Stimulated activated CD4-positive, alpha-beta T cell treated with anti-CD3 and anti-CD28 coated beads, Interleukin-15, amount 100 ng/mL, for 48 hours (primary cell): Measurements from ENCODE around the gene CRYBA2.

ENCODE experiments used
- DNase-seq, 2 donors: peaks; one replicate each; pipeline ENCODE4 v3.0.0-alpha.2; 2020; ENCODE audit warnings: low read depth in 2 of 2

The CRYBA2 gene

DNA sequence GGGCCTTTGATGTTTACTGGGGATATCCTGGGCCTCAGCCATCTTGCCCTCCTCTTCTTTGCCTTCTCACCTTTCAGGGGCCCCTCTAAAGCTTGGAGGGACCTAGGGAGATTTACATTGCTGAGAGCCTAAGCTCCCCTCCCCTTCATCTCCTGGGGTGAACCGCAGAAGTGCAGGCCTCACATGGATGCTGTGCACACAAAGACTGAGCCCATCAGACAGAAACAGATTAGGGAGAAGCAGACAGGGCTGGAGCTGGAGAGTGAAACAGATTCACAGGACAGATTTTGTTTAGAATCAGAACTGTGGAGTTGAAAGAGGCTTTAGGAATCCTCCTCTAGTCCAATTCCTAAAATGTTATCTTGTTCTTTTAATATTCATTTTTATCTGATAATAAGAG, 37.2 kb downstream of the CRYBA2 start:
- DNase-seq, result no peak

DNA sequence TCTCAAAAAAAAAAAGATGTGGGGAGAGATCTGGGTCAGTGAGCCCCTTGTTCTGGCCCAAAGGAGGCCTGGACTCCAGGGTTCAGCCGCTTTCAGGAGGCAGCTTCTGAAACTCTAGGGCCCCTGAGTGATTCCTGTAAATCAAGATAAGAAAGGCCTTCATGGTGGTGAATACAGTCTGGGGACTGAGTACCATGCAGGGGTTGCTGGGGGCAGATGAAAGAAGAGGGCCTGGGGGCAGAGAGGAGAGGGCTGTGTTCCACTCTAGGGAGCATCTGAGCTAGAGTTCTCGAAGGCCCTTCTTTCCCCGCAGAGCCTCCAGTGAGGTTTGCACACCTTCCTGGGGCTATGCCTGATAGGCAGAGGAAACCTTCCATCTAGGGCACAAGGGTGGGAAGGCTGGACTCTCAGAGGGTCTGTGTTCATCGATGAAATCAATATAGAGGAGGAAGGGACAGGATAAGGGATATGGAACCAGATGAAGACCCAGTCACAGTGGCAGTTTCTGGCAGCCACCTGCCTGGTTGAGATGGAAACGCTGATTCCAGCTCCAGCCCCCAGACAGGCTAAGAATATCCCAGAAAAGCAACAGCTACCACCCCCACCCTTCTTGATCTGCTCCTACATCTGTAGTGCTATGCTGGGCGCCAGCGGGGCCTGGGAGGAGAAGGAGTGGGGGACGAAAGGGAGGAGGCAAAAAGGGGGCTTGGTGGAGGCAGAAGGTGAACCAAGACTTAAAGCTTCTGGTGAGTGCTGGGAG, 38.5 kb downstream of the CRYBA2 start:
- DNase-seq, result no peak

DNA sequence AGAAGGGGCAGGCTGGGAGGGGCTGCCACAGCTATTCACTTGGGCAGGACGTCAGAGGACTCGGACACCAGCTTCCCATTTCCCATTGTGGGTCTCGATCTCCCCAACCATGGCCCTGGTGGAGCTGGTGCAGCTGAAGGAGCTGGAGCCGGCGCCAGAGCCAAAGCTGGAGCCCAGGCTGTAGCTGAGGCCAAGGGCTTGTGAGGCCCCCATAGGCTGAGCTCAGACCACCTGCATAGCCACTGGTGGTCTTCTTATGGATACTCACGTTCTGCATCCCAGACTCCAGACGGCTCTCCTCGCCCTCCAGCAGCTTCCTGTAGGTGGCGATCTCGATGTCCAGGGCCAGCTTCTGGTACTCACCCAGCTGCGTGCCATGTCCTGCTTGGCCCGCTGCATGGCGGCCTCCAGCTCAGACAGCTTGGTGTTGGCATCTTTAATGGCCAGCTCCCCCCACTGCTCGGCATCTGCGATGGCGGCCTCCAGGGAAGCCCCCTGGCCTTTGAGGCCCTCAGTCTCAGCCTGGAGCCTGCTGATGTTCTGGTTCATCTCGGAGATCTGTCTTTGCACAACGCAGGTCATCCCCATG, 39.8 kb downstream of the CRYBA2 start:
- DNase-seq, result no peak

DNA sequence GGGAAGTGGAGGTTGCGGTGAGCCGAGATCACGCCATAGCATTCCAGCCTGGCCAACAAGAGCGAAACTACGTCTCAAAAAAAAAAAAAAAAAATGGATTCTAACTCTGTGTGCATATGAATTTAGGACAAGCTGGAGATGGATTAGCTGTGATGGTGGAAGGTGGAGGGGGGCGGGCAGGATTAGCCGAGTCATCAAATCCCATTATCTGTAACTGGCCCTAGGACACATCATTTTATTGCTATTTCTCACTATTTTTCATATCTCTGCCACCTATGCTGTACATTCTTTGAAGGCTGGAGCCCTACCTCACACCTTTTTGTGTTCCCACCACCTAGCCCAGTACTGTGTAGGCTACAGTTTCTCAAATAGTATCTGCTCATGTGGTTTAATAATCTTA, 41.1 kb downstream of the CRYBA2 start:
- no peak for DNase-seq

DNA sequence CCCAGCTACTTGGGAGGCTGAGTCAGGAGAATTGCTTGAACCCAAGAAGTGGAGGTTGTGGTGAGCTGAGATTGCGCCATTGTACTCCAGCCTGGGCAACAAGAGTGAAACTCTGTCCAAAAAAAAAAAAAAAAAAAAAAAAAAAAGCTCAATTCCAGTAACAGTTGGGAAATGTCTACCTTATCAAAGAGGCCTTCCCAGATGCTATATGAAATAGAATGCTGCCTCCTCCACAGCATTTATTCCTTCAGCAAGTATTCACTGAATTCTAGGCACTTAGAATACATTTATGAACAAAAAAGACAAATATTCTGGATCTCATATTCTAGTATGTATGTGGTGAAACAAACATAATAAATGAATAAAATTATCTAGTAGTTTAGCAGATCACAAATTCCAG, 46.6 kb downstream of the CRYBA2 start:
- no peak for DNase-seq

DNA sequence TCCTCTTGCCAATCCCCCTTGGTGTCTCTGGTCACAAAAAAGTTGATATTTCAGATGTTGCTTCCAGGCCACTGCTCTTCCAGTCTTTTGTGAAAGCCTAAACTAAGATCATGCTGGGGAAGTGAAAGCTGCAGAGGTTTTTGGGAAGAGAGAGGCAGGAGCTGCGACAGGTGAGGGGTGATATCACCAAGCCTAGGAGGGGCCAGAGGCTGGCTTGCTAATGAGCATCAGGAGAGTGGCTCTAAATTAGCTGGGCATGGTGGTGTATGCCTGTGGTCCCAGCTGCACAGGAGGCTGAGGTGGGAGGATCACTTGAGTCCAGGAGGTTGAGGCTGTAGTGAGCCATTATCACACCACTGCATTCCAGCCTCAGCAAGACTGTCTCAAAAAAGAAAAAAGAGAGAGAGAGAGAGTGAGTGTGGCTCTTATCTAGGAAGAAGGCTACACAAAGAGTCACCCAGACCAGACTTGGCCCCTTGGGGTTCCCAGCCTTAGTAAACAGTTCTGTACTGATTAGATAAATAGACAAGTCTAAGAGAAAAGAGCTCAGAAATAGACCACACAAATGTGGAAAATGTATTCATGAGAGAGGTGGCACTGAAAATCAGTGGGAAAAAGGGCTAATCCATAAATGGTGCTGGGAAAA, 48.3 kb downstream of the CRYBA2 start:
- no peak for DNase-seq
